Smooth muscle cell (in vitro differentiated cells): ENCODE measurements around the gene PLTP. TPM values are rescaled to one million over a fixed set of nuclear protein-coding genes. Genes with fewer than 3 reads are reported as not detected.

Experiments used
- DNase-seq: peaks from one replicate; lab custom pipeline; 2025; ENCODE audit not compliant: unreplicated experiment; lab: John Stamatoyannopoulos, UW
- H2AFZ ChIP-seq: fragments of 200-600 bp; sonication (generic); 2 replicates; pipeline ENCODE4 v1.6.0; 2016; ENCODE audit warnings: antibody characterized with exemption, low read depth, mild to moderate bottlenecking
- H3F3A ChIP-seq: fragments of 200-600 bp; sonication (generic); 2 replicates; pipeline ENCODE4 v1.6.0; 2017; ENCODE audit warnings: antibody characterized with exemption, low read depth
- H3K27ac ChIP-seq: fragments of 200-600 bp; sonication (generic); 2 replicates; pipeline ENCODE4 v1.5.1; 2016; ENCODE audit warnings: low read depth, mild to moderate bottlenecking
- H3K27me3 ChIP-seq: fragments of 200-600 bp; sonication (generic); 2 replicates; pipeline ENCODE4 v1.6.1; 2016; ENCODE audit warnings: low read depth, mild to moderate bottlenecking
- H3K36me3 ChIP-seq: fragments of 200-600 bp; sonication (generic); 2 replicates; pipeline ENCODE4 v1.5.1; 2016; ENCODE audit warnings: low read depth
- H3K4me1 ChIP-seq: fragments of 200-600 bp; sonication (generic); 2 replicates; pipeline ENCODE4 v1.5.1; 2016; ENCODE audit warnings: low read depth
- H3K4me2 ChIP-seq: fragments of 200-600 bp; sonication (generic); 2 replicates; pipeline ENCODE4 v1.6.0; 2016; ENCODE audit warnings: mild to moderate bottlenecking
- H3K4me3 ChIP-seq: fragments of 200-600 bp; sonication (generic); 2 replicates; pipeline ENCODE4 v1.5.1; 2016; ENCODE audit warnings: mild to moderate bottlenecking
- H3K79me2 ChIP-seq: fragments of 200-600 bp; sonication (generic); 2 replicates; pipeline ENCODE4 v1.6.0; 2016; ENCODE audit warnings: low read depth, mild to moderate bottlenecking
- H3K9ac ChIP-seq: fragments of 200-600 bp; sonication (generic); 2 replicates; pipeline ENCODE4 v1.6.0; 2016; ENCODE audit warnings: low read depth
- H3K9me3 ChIP-seq: fragments of 200-600 bp; sonication (generic); replicated peaks from 2 replicates; pipeline ENCODE4 v1.5.1; 2016; ENCODE audit warnings: low read depth
- H4K20me1 ChIP-seq: fragments of 200-600 bp; sonication (generic); 2 replicates; pipeline ENCODE4 v1.6.0; 2016; ENCODE audit warnings: low read depth
- WGBS: methylation state at CpG from one replicate; pipeline ENCODE4 v1.1.7; 2016; ENCODE audit warnings: low lambda C conversion rate; 5-methylcytosine and 5-hydroxymethylcytosine counted together
- polyA plus RNA-seq: library from polyadenylated mRNA; unstranded; fragments of >200 nt; fragmentation: Nextera tagmentation; extraction: Ambion mirVana; gene quantifications from 2 replicates; pipeline ENCODE4 v1.2.1, GENCODE V29; 2016
- total RNA-seq: library from RNA; depleted of rRNA; stranded (reverse); fragments of >200 nt; gene quantifications from 2 replicates; pipeline ENCODE4 v1.2.3, GENCODE V29; 2014
- TF ChIP-seq, protein P1 (sequence below): fragments of 200-600 bp; sonication (generic); IDR thresholded peaks from 2 replicates; pipeline ENCODE4 v1.5.1; 2017; ENCODE audit warnings: borderline replicate concordance, mild to moderate bottlenecking, antibody characterized with exemption; ENCODE audit not compliant: insufficient read depth, poor library complexity, severe bottlenecking

PLTP gene
- total and polyA plus RNA-seq, 2 experiments from 2014 or later: 81.0 to 262 TPM

DNA sequence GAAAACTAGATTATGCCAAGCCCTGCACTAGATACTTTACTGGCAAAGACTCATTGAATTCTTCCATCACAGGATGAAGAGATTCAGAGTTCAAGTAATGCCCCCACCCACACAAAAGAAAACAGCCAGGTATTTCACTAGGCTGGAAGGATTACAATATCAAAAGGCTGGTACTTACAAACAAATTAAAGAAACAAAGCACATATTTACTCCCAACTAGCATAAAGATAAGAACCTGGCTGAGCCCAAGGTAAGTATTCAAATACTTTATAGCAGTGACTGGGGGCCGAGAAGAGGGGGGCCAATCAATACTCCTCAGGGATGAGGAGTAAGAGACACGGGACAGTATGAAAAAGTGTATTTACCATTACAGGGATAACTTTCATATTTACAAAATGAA lies 58.5 kb downstream of the PLTP start:
- no peak for DNase-seq
- Histone ChIP-seq H3K9me3 (no peaks in the 10 kb centered on the region), H3K9ac (no peak overlapping the region), H3K4me2 (no peak overlapping the region), H3K4me3 (no peak overlapping the region), H3K27me3 (no peaks in the 10 kb centered on the region), H3K4me1 (peaks cover 13% of the 10 kb centered on the region), H3K27ac (no peak overlapping the region), H4K20me1 (no peaks in the 10 kb centered on the region), H2AFZ (no peak overlapping the region), H3K79me2 (peaks cover 27% of the 10 kb centered on the region), H3K36me3 (no peaks in the 10 kb centered on the region), H3F3A (no peaks in the 10 kb centered on the region)
- TF ChIP-seq, protein P1, sequence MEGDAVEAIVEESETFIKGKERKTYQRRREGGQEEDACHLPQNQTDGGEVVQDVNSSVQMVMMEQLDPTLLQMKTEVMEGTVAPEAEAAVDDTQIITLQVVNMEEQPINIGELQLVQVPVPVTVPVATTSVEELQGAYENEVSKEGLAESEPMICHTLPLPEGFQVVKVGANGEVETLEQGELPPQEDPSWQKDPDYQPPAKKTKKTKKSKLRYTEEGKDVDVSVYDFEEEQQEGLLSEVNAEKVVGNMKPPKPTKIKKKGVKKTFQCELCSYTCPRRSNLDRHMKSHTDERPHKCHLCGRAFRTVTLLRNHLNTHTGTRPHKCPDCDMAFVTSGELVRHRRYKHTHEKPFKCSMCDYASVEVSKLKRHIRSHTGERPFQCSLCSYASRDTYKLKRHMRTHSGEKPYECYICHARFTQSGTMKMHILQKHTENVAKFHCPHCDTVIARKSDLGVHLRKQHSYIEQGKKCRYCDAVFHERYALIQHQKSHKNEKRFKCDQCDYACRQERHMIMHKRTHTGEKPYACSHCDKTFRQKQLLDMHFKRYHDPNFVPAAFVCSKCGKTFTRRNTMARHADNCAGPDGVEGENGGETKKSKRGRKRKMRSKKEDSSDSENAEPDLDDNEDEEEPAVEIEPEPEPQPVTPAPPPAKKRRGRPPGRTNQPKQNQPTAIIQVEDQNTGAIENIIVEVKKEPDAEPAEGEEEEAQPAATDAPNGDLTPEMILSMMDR: no peak
- 73% methylated on average over 2 of the region's 2 CpGs for WGBS

DNA sequence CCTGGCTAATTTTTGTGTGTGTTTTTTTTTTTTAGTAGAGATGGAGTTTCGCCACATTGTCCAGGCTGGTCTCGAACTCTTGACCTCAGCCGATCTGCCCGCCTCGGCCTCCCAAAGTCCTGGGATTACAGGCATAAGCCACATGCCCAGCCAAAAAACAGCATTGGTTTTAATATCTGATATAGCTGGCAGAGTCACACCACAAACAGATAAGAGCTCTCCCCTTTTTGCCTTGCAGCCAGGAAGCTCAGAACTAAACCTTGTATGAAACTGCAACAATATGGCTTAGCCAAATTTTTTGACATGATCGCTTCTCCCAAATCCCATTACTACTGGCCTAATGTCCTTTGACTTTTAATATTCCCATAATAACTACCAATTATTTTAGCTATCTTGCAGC lies 59.6 kb downstream of the PLTP start:
- Histone ChIP-seq H3K27me3 (no peaks in the 10 kb centered on the region), H3K9me3 (no peaks in the 10 kb centered on the region), H3F3A (no peaks in the 10 kb centered on the region), H3K4me3 (no peak overlapping the region), H3K4me1 (peaks cover 7% of the 10 kb centered on the region), H2AFZ (no peak overlapping the region), H3K27ac (no peak overlapping the region), H3K79me2 (peaks cover 21% of the 10 kb centered on the region), H3K4me2 (no peak overlapping the region), H4K20me1 (no peaks in the 10 kb centered on the region), H3K36me3 (no peaks in the 10 kb centered on the region), H3K9ac (no peak overlapping the region)
- TF ChIP-seq, protein P1: no peak
- no peak for DNase-seq
- 100% methylated on average over 6 of the region's 6 CpGs for WGBS

DNA sequence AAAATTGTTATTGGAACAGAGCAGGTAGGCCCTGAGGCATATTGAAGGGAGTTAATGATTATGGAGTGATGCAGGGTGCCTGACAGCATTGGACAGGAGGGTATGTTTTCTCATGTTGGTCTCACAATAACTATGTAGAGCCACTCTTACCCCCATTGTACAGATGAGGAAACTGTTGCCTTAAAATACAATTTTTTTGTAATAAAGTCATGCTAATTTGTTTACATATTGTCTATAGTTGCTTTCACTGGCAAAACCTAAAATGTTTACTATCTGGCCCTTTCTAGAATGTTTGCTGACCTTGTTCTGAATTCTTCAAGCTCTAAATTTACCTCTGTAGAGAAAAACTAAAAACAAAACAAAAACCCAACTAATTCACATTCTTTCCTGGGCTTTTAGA lies 60.5 kb downstream of the PLTP start:
- Histone ChIP-seq H4K20me1 (no peaks in the 10 kb centered on the region), H3K4me3 (no peak overlapping the region), H3K27me3 (no peaks in the 10 kb centered on the region), H3K9ac (no peak overlapping the region), H3K9me3 (no peaks in the 10 kb centered on the region), H3F3A (no peaks in the 10 kb centered on the region), H3K79me2 (peaks cover 17% of the 10 kb centered on the region), H3K4me2 (no peak overlapping the region), H3K27ac (no peak overlapping the region), H3K4me1 (peaks cover 5% of the 10 kb centered on the region), H2AFZ (no peak overlapping the region), H3K36me3 (no peaks in the 10 kb centered on the region)
- DNase-seq: no peak
- TF ChIP-seq, protein P1: no peak

DNA sequence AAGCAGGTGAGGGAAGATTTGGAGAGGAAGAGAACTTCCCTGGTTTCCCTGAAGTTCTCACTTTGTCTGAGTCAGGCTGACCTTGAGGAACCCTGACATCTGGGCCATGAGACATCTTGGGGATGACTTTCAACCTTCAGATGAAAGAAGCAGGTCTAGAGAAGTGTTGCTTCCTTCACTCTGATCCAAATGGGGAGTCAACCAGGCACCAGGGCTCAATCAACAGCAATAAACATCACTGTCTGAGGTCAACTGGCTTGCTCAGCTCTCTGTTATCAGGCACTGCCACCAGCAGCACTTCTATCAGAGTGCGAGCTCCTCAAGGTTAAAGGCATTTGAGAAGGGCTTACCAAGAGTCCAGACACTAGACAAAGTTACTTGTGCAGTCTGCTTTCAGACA lies 61.0 kb downstream of the PLTP start:
- Histone ChIP-seq H3K4me3 (no peak overlapping the region), H3K4me1 (no peaks in the 10 kb centered on the region), H3K9me3 (no peaks in the 10 kb centered on the region), H3K4me2 (no peak overlapping the region), H3K79me2 (peaks cover 11% of the 10 kb centered on the region), H4K20me1 (no peaks in the 10 kb centered on the region), H3K27ac (no peak overlapping the region), H3K27me3 (no peaks in the 10 kb centered on the region), H3K9ac (no peak overlapping the region), H3K36me3 (no peaks in the 10 kb centered on the region), H2AFZ (no peak overlapping the region), H3F3A (no peaks in the 10 kb centered on the region)
- TF ChIP-seq, protein P1: no peak
- 43% methylated on average over 1 of the region's 1 CpG for WGBS
- DNase-seq: no peak
